Thyroid gland (tissue), 4 donors: ENCODE measurements around the gene ADGRD1. TPM values are rescaled to one million over a fixed set of nuclear protein-coding genes. Genes with fewer than 3 reads are reported as not detected.

Source experiments
- DNase-seq, 2 donors: peaks; one replicate each; pipeline ENCODE4 v3.0.0-alpha.2; 2019
- H3K27ac ChIP-seq, 3 donors: fragments of 200-600 bp; sonication (generic); 1 replicate in 2 of 3; 2 replicates in 1 of 3; pipeline ENCODE4 v1.5.1; 2016 to 2019; ENCODE audit warnings: mild to moderate bottlenecking in 1 of 3, moderate library complexity in 1 of 3
- H3K27me3 ChIP-seq: fragments of 200-600 bp; sonication (generic); one replicate; pipeline ENCODE4 v1.5.1; 2019
- H3K36me3 ChIP-seq, 2 donors: fragments of 200-600 bp; sonication (generic); one replicate each; pipeline ENCODE4 v1.5.1; 2016 to 2019
- H3K4me1 ChIP-seq, 2 donors: fragments of 200-600 bp; sonication (generic); one replicate each; pipeline ENCODE4 v1.5.1; 2017 to 2019
- H3K4me3 ChIP-seq, 3 donors: fragments of 200-600 bp; sonication (generic); replicated peaks in 1 of 3; 1 replicate in 2 of 3; 2 replicates in 1 of 3; pipeline ENCODE4 v1.5.1; 2016; ENCODE audit warnings: mild to moderate bottlenecking in 1 of 3
- H3K9me3 ChIP-seq: fragments of 200-600 bp; sonication (generic); one replicate; pipeline ENCODE4 v1.5.1; 2017
- POLR2A ChIP-seq, 2 donors: fragments of 450-650 bp; IDR thresholded peaks; one replicate each; pipeline ENCODE4 v1.6.1; 2017; ENCODE audit warnings: antibody characterized with exemption in 2 of 2, mild to moderate bottlenecking in 2 of 2, moderate library complexity in 1 of 2
- WGBS, 2 donors: methylation state at CpG; one replicate each; pipeline ENCODE4 v1.1.5; 2017; 5-methylcytosine and 5-hydroxymethylcytosine counted together
- intact Hi-C: fragments of 100-400 bp; cut with DNase I; formaldehyde crosslinking; loops from one replicate; pipeline ENCODE4 v1.15.1; 2023
- total RNA-seq, 4 donors: library from RNA; depleted of rRNA; stranded (reverse); fragments of >200 nt; gene quantifications; one replicate each; pipeline ENCODE4 v1.2.3, GENCODE V29; 2016
- TF ChIP-seq, protein P1 (sequence below), 6 experiments: fragments of 200-600 bp in 3 of 6; fragments of 450-650 bp in 3 of 6; sonication (generic) in 3 of 6; IDR thresholded peaks; one replicate each; pipeline ENCODE4 v1.5.1; 2016 to 2019; ENCODE audit warnings: antibody characterized with exemption in 6 of 6, mild to moderate bottlenecking in 2 of 6, inconsistent platforms in 1 of 6, moderate library complexity in 1 of 6

Gene ADGRD1
- total RNA-seq, 4 donors from 2014 or later: 14.1 to 44.3 (median 24.7) TPM

DNA sequence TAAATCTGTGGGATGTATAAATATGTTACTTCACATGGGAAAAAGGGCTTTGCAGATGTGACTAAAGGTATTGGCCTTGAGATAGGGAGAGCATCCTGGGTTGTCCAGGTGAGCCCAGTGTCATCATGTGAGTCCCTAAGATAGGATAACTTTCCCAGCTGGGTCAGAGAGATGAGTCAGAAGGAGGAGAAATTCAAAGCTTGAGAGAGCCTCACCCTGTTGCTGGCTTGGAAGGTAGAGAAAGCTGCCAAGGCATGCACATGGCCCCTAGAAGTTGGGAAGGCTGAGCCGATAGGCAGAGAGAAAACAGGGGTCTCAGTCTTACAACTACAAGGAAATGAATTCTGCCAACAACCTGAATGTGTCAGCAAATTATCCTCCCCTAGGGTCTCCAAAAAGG, 213.0 kb downstream of the ADGRD1 start:
- no peaks in the 10 kb centered on the region for H3K27me3 ChIP-seq
- H3K9me3 ChIP-seq: no peaks in the 10 kb centered on the region
- no peak for DNase-seq
- WGBS, 2 donors: 80 to 93% methylated on average over 1 of the region's 1 CpG
- no peaks in the 10 kb centered on the region for H3K36me3 ChIP-seq
- H3K27ac ChIP-seq: peak overlapping the region in 1 of 3 donors; percentile 48
- H3K4me3 ChIP-seq: no peak overlapping the region
- intact Hi-C loops: no loop called here
- no peak for TF ChIP-seq POLR2A (IDR thresholded peaks at IDR 0.05)
- TF ChIP-seq, protein P1, sequence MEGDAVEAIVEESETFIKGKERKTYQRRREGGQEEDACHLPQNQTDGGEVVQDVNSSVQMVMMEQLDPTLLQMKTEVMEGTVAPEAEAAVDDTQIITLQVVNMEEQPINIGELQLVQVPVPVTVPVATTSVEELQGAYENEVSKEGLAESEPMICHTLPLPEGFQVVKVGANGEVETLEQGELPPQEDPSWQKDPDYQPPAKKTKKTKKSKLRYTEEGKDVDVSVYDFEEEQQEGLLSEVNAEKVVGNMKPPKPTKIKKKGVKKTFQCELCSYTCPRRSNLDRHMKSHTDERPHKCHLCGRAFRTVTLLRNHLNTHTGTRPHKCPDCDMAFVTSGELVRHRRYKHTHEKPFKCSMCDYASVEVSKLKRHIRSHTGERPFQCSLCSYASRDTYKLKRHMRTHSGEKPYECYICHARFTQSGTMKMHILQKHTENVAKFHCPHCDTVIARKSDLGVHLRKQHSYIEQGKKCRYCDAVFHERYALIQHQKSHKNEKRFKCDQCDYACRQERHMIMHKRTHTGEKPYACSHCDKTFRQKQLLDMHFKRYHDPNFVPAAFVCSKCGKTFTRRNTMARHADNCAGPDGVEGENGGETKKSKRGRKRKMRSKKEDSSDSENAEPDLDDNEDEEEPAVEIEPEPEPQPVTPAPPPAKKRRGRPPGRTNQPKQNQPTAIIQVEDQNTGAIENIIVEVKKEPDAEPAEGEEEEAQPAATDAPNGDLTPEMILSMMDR (IDR thresholded peaks at IDR 0.05): no peak
- peaks cover 6 to 9% of the 10 kb centered on the region in 2 donors for H3K4me1 ChIP-seq

DNA sequence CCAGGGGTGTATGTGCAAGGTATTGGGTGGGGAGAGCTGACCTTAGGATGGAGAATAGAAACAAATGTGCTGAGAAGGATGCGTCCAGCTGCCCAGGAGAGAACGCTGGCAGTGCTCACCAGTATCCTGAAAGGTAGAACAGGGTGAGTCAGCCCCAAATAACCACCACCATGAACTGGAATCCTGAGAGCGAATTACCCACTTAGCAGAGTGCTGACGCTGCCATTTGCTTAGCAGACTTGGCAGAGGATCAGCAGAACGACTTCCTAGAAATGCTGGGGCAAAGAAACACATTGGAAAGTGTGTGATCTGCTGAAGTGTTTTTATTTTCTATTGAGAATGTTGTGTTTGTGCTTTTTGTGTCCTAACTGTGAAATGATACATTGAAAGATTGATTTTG, 213.6 kb downstream of the ADGRD1 start:
- 11 to 12% methylated on average over 5 of the region's 5 CpGs for WGBS, 2 donors
- Histone ChIP-seq H3K36me3 (no peaks in the 10 kb centered on the region), H3K27me3 (no peaks in the 10 kb centered on the region), H3K4me3 (no peak overlapping the region), H3K27ac (peak overlapping the region in 2 of 3 donors; percentile 48 to 61), H3K9me3 (no peaks in the 10 kb centered on the region), H3K4me1 (peaks cover 6 to 9% of the 10 kb centered on the region in 2 donors)
- no peak for TF ChIP-seq POLR2A (IDR thresholded peaks at IDR 0.05)
- TF ChIP-seq, protein P1 (IDR thresholded peaks at IDR 0.05): no peak
- DNase-seq: peak; percentile 78 to 88
- intact Hi-C loops: no loop called here

- no peak overlapping the region for H3K4me3 ChIP-seq
- no peaks in the 10 kb centered on the region for H3K27me3 ChIP-seq
- H3K4me1 ChIP-seq: peaks cover 6 to 9% of the 10 kb centered on the region in 2 donors
- no peak for TF ChIP-seq POLR2A (IDR thresholded peaks at IDR 0.05)
- TF ChIP-seq, protein P1 (IDR thresholded peaks at IDR 0.05): no peak
- WGBS, 2 donors: 70 to 80% methylated on average over 4 of the region's 4 CpGs
- intact Hi-C loops: no loop called here
- no peak for DNase-seq
- H3K36me3 ChIP-seq: no peaks in the 10 kb centered on the region
- no peak overlapping the region for H3K27ac ChIP-seq
- no peaks in the 10 kb centered on the region for H3K9me3 ChIP-seq
These were observed 217.3 kb downstream of the ADGRD1 start for GRCh38 chr12:131171029-131171428.

DNA sequence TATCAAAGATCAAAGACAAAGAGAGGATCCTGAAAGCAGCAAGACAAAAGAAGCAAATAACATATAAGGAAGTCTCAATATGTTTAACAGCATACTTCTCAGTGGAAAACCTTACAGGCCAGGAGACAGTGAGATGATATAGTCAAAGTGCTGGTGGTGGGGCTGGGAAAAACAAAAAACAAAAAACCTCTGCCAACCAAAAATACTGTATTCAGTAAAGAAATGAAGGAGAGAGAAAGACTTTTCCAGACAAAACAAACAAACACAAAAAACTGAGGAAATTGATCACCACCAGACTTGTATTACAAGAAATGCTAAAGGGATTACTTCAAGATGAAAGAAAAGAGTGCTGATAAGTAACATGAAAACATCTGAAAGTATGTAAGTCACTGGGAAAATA, 221.2 kb downstream of the ADGRD1 start:
- no peak overlapping the region for H3K27ac ChIP-seq
- no peak overlapping the region for H3K4me3 ChIP-seq
- no peaks in the 10 kb centered on the region for H3K27me3 ChIP-seq
- no peak for DNase-seq
- intact Hi-C loops: no loop called here
- TF ChIP-seq POLR2A (IDR thresholded peaks at IDR 0.05): no peak
- TF ChIP-seq, protein P1 (IDR thresholded peaks at IDR 0.05): no peak
- H3K4me1 ChIP-seq: no peaks in the 10 kb centered on the region
- no peaks in the 10 kb centered on the region for H3K36me3 ChIP-seq
- H3K9me3 ChIP-seq: no peaks in the 10 kb centered on the region

DNA sequence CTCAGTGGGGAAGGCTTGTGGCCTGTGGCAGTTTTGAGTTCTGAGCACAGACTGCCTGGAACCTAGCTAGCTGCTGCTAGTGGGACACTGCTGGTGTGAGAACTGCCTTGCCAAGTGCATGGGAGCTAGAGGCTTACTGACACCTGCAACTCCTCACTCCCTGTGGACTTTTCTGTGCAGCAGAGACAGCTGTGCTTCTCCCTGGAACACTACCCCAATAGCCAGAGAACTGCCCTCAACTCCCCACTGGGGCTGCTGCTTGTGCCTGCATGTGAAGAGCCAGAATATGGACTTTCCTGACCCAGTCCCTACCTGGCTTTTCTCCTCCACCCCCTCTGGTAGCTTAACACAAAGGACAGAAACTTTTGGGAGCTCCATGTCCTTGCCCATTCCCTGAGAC, 222.6 kb downstream of the ADGRD1 start:
- H3K4me1 ChIP-seq: no peaks in the 10 kb centered on the region
- intact Hi-C loops: no loop called here
- no peak overlapping the region for H3K27ac ChIP-seq
- TF ChIP-seq POLR2A (IDR thresholded peaks at IDR 0.05): no peak
- TF ChIP-seq, protein P1 (IDR thresholded peaks at IDR 0.05): no peak
- no peak overlapping the region for H3K4me3 ChIP-seq
- H3K9me3 ChIP-seq: no peaks in the 10 kb centered on the region
- no peaks in the 10 kb centered on the region for H3K27me3 ChIP-seq
- no peaks in the 10 kb centered on the region for H3K36me3 ChIP-seq
- DNase-seq: no peak
